Endothelial cell of umbilical vein (primary cell): ENCODE results near the gene PLK4. TPM values are rescaled to one million over a fixed set of nuclear protein-coding genes. Genes with fewer than 3 reads are reported as not detected.

Experiments used
- BruUV-seq: library from RNA; stranded (reverse); fragments of 400-500 nt; replicated peaks from 2 replicates; lab custom pipeline; 2021; lab: Mats Ljungman, UMichigan
- CTCF ChIA-PET: fragments of 300-600, 350-600 bp; sonication (Branson Sonifier 250); formaldehyde crosslinking; loops from one replicate; lab custom pipeline; 2021; ENCODE audit warnings: antibody characterized with exemption, inconsistent platforms; lab: Charles Lee
- POLR2A ChIA-PET: fragments of 300-600, 350-600 bp; sonication (Branson Sonifier 250); formaldehyde crosslinking; loops from one replicate; lab custom pipeline; 2021; ENCODE audit warnings: antibody characterized with exemption, inconsistent platforms; lab: Charles Lee
- DNase-seq: peaks from one replicate; pipeline ENCODE4 v3.0.0-alpha.2; 2011; ENCODE audit warnings: low read depth, low spot score
- FAIRE-seq: peaks from 2 replicates; lab custom pipeline; 2011; peaks lifted over from hg19 to GRCh38; lab: Jason Lieb, UNC
- H2AFZ ChIP-seq: 2 replicates; pipeline ENCODE4 v1.6.0; 2012; ENCODE audit warnings: low read depth, low read length, control low read depth, inconsistent platforms
- H3K27ac ChIP-seq: 2 replicates; pipeline ENCODE4 v1.5.1; 2011; ENCODE audit warnings: low read depth, mild to moderate bottlenecking, control low read depth, low read length, moderate library complexity; ENCODE audit not compliant: insufficient read depth
- H3K27me3 ChIP-seq, 2 experiments: 2 replicates each; pipeline versions ENCODE4 v1.6.0 to v1.6.1; 2011; ENCODE audit warnings: low read length in 2 of 2, mixed read lengths in 1 of 2; ENCODE audit not compliant: control insufficient read depth in 2 of 2, insufficient read depth in 2 of 2
- H3K36me3 ChIP-seq, 2 experiments: 2 replicates in 1 of 2; 3 replicates in 1 of 2; pipeline ENCODE4 v1.5.1; 2011; ENCODE audit warnings: low read length in 2 of 2, mild to moderate bottlenecking in 1 of 2, moderate library complexity in 1 of 2; ENCODE audit not compliant: control insufficient read depth in 2 of 2, insufficient read depth in 2 of 2; ENCODE audit errors: extremely low read depth in 1 of 2
- H3K4me1 ChIP-seq: 3 replicates; pipeline ENCODE4 v1.5.1; 2011; ENCODE audit warnings: mild to moderate bottlenecking, low read length; ENCODE audit not compliant: control insufficient read depth, insufficient read depth; ENCODE audit errors: extremely low read depth
- H3K4me2 ChIP-seq: 2 replicates; pipeline ENCODE4 v1.6.1; 2011; ENCODE audit warnings: low read length, control low read depth, mixed read lengths; ENCODE audit not compliant: insufficient read depth
- H3K4me3 ChIP-seq, 3 experiments: fragments of 200-600 bp in 1 of 3; sonication (generic), shearing (Covaris generic) in 1 of 3; replicated peaks in 1 of 3; 2 replicates each; pipeline ENCODE4 v1.5.1; 2011 to 2016; ENCODE audit warnings: control low read depth in 3 of 3, low read length in 3 of 3, mild to moderate bottlenecking in 2 of 3, inconsistent platforms in 1 of 3, low read depth in 1 of 3, moderate library complexity in 1 of 3; ENCODE audit not compliant: insufficient read depth in 1 of 3
- H3K79me2 ChIP-seq: 2 replicates; pipeline ENCODE4 v1.6.0; 2012; ENCODE audit warnings: low read length, inconsistent platforms; ENCODE audit not compliant: control insufficient read depth, insufficient read depth
- H3K9ac ChIP-seq: replicated peaks from 2 replicates; pipeline ENCODE3; 2011; ENCODE audit warnings: low read length, control low read depth; ENCODE audit not compliant: insufficient read depth; ENCODE audit errors: extremely low read depth
- H3K9me1 ChIP-seq: replicated peaks from 3 replicates; pipeline ENCODE4 v1.6.0; 2011; ENCODE audit warnings: mild to moderate bottlenecking, low read length; ENCODE audit not compliant: control insufficient read depth, insufficient read depth; ENCODE audit errors: extremely low read depth
- H3K9me3 ChIP-seq: replicated peaks from 2 replicates; pipeline ENCODE4 v1.5.1; 2012; ENCODE audit warnings: low read length, inconsistent platforms; ENCODE audit not compliant: control insufficient read depth, insufficient read depth
- H4K20me1 ChIP-seq: replicated peaks from 2 replicates; pipeline ENCODE3; 2011; ENCODE audit warnings: mild to moderate bottlenecking, low read length; ENCODE audit not compliant: control insufficient read depth, insufficient read depth; ENCODE audit errors: extremely low read depth
- EZH2 ChIP-seq: IDR thresholded peaks from 2 replicates; pipeline ENCODE4 v1.6.1; 2012; ENCODE audit warnings: borderline replicate concordance, low read depth, mild to moderate bottlenecking, moderate library complexity, low read length, inconsistent platforms; ENCODE audit not compliant: severe bottlenecking
- FOS ChIP-seq: IDR thresholded peaks from 2 replicates; pipeline ENCODE4 v1.6.1; 2011; ENCODE audit warnings: mild to moderate bottlenecking, low read length, moderate library complexity, borderline replicate concordance; ENCODE audit not compliant: insufficient read depth
- GATA2 ChIP-seq: IDR thresholded peaks from 2 replicates; pipeline ENCODE4 v1.7.0; 2011; ENCODE audit warnings: low read depth, mild to moderate bottlenecking, moderate library complexity, mixed read lengths, low read length; ENCODE audit not compliant: insufficient read length, insufficient read depth
- JUN ChIP-seq: IDR thresholded peaks from 2 replicates; pipeline ENCODE4 v1.6.1; 2011; ENCODE audit warnings: borderline replicate concordance, low read depth; ENCODE audit not compliant: insufficient read length, insufficient read depth
- MYC ChIP-seq: IDR thresholded peaks from one replicate; pipeline ENCODE4 v1.6.1; 2011; ENCODE audit warnings: mild to moderate bottlenecking, low read depth, low read length
- POLR2A ChIP-seq: IDR thresholded peaks from 2 replicates; pipeline ENCODE4 v1.6.1; 2012; ENCODE audit warnings: low read depth, mild to moderate bottlenecking, control low read depth, low read length
- POLR2AphosphoS5 ChIP-seq: IDR thresholded peaks from 2 replicates; pipeline ENCODE4 v1.6.1; 2012; ENCODE audit warnings: low read depth, mild to moderate bottlenecking, control low read depth, low read length, moderate library complexity; ENCODE audit not compliant: insufficient read depth
- dilution Hi-C: fragments of 300-500 bp; cut with MboI; formaldehyde crosslinking; loops from one replicate; pipeline ENCODE4 v1.15.0; 2019; ENCODE audit warnings: low sequenced_read_pairs; ENCODE audit not compliant: extremely low pct_ligation_motif_present
- intact Hi-C: fragments of 100-400 bp; cut with micrococcal nuclease; formaldehyde crosslinking; loops from one replicate; pipeline ENCODE4 v1.10.0; 2022
- polyA plus RNA-seq, 4 experiments: library from polyadenylated mRNA; depleted of rRNA in 3 of 4; stranded (reverse) in 3 of 4; unstranded in 1 of 4; fragments of >200 nt; gene quantifications; 2 replicates each; pipeline versions ENCODE4 v1.2.1 to v1.2.3, GENCODE V29; 2011 to 2012; ENCODE audit warnings: missing spikeins in 1 of 4
- total RNA-seq: library from RNA; stranded (reverse); gene quantifications from 2 replicates; pipeline ENCODE4 v1.2.3, GENCODE V29; 2021
- TF ChIP-seq, protein P1 (sequence below): IDR thresholded peaks from 2 replicates; pipeline ENCODE4 v1.6.1; 2011; ENCODE audit not compliant: insufficient read depth, insufficient read length
- TF ChIP-seq, protein P2 (sequence below), 2 donors: IDR thresholded peaks; 1 replicate in 1 of 2; 2 replicates in 1 of 2; pipeline ENCODE4 v1.5.1; 2011; ENCODE audit warnings: low read length in 2 of 2, mild to moderate bottlenecking in 2 of 2, moderate library complexity in 2 of 2, control low read depth in 1 of 2, inconsistent platforms in 1 of 2, low read depth in 1 of 2; ENCODE audit not compliant: insufficient read depth in 1 of 2; ENCODE audit errors: extremely low read depth in 1 of 2

Gene PLK4
- total and polyA plus RNA-seq, 2 donors (not counting 3 experiments of a cell fraction or from before 2014, with no cell fraction given): 13.7 to 37.7 TPM

GRCh38 chr4:127889903-127890302 is 9.2 kb downstream of the PLK4 start:
- H3K79me2 ChIP-seq: peaks cover 21% of the 10 kb centered on the region
- no peaks in the 10 kb centered on the region for H3K27me3 ChIP-seq
- peaks cover 0 to 19% of the 10 kb centered on the region in 2 experiments for H3K36me3 ChIP-seq
- FAIRE-seq (no peak), DNase-seq (no peak)
- dilution Hi-C loops: no loop called here
- H3K9me1 ChIP-seq: no peaks in the 10 kb centered on the region
- H4K20me1 ChIP-seq: no peaks in the 10 kb centered on the region
- H2AFZ ChIP-seq: no peak overlapping the region
- no peak overlapping the region for H3K4me2 ChIP-seq
- no peak overlapping the region for H3K27ac ChIP-seq
- POLR2A ChIA-PET: no interaction called here
- no TSS peak for BruUV-seq
- no peak overlapping the region for H3K9ac ChIP-seq
- H3K4me1 ChIP-seq: peaks cover 3% of the 10 kb centered on the region
- TF ChIP-seq POLR2A (no peak), GATA2 (no peak), MYC (no peak), JUN (no peak), EZH2 (no peak), POLR2AphosphoS5 (no peak), FOS (no peak)
- TF ChIP-seq, protein P1, sequence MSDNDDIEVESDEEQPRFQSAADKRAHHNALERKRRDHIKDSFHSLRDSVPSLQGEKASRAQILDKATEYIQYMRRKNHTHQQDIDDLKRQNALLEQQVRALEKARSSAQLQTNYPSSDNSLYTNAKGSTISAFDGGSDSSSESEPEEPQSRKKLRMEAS: no peak
- TF ChIP-seq, protein P2, sequence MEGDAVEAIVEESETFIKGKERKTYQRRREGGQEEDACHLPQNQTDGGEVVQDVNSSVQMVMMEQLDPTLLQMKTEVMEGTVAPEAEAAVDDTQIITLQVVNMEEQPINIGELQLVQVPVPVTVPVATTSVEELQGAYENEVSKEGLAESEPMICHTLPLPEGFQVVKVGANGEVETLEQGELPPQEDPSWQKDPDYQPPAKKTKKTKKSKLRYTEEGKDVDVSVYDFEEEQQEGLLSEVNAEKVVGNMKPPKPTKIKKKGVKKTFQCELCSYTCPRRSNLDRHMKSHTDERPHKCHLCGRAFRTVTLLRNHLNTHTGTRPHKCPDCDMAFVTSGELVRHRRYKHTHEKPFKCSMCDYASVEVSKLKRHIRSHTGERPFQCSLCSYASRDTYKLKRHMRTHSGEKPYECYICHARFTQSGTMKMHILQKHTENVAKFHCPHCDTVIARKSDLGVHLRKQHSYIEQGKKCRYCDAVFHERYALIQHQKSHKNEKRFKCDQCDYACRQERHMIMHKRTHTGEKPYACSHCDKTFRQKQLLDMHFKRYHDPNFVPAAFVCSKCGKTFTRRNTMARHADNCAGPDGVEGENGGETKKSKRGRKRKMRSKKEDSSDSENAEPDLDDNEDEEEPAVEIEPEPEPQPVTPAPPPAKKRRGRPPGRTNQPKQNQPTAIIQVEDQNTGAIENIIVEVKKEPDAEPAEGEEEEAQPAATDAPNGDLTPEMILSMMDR (IDR thresholded peaks at IDR 0.05; ENCODE audit: extremely low read depth in 1 of 2, insufficient read depth in 1 of 2, low read depth in 1 of 2, low read length in 2 of 2): no peak
- no peaks in the 10 kb centered on the region for H3K9me3 ChIP-seq
- intact Hi-C loops: no loop called here
- H3K4me3 ChIP-seq: no peak overlapping the region
- CTCF ChIA-PET: interaction anchor here (1.2 to 1.5 kb wide), 4 partner anchors 8 to 330 kb away, joined by 3 to 5 read pairs (median 4); partner anchors contain the start of genes ABHD18, MFSD8 and PLK4
